ENCODE data around the gene CADPS2.

DNA sequence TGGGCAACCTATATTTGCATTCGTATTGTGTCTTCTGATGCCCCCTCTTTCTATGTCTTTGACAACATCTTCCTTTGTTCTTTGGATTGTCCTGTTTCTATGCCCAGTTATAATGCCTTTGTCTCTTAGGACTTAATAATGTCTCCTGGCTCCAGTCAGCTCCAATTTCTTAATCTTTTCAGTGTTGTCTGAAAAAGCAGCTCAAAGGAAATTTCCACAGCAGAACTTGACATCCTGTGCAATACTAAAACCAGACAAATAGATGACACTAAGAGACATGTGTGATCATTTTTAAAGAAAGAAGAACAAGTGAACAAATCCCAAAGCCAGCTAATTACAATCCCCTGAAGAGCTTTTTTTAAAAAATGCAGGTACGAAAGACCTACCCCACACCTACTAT, 135.9 kb downstream of the CADPS2 start:
- TF ChIP-seq, protein P1, sequence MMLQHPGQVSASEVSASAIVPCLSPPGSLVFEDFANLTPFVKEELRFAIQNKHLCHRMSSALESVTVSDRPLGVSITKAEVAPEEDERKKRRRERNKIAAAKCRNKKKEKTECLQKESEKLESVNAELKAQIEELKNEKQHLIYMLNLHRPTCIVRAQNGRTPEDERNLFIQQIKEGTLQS (IDR thresholded peaks at IDR 0.05; ENCODE audit: insufficient read depth, low read depth, low read length) = no peak
- TF ChIP-seq TBP (IDR thresholded peaks at IDR 0.05; ENCODE audit: low read depth, low read length) (no peak), EZH2 (IDR thresholded peaks at IDR 0.05; ENCODE audit: low read depth, low read length, severe bottlenecking) (no peak), GTF2F1 (IDR thresholded peaks at IDR 0.05; ENCODE audit: borderline replicate concordance, low read depth, low read length) (no peak), NRF1 (IDR thresholded peaks at IDR 0.05; ENCODE audit: low read depth, low read length) (no peak), HDAC2 (IDR thresholded peaks at IDR 0.05; ENCODE audit: borderline replicate concordance in 1 of 2, low read depth in 2 of 2, low read length in 2 of 2) (no peak), MAX (IDR thresholded peaks at IDR 0.05) (no peak), SRF (IDR thresholded peaks at IDR 0.05; ENCODE audit: low read depth, low read length) (no peak), CEBPB (IDR thresholded peaks at IDR 0.05; ENCODE audit: low read depth, low read length) (no peak), POLR2AphosphoS5 (IDR thresholded peaks at IDR 0.05; ENCODE audit: low read depth, low read length) (no peak), CHD2 (IDR thresholded peaks at IDR 0.05; ENCODE audit: low read length) (no peak), YY1 (IDR thresholded peaks at IDR 0.05; ENCODE audit: low read depth, low read length) (no peak), SAP30 (IDR thresholded peaks at IDR 0.05; ENCODE audit: insufficient read depth, insufficient replicate concordance, low read length) (no peak)
- TF ChIP-seq, protein P2, sequence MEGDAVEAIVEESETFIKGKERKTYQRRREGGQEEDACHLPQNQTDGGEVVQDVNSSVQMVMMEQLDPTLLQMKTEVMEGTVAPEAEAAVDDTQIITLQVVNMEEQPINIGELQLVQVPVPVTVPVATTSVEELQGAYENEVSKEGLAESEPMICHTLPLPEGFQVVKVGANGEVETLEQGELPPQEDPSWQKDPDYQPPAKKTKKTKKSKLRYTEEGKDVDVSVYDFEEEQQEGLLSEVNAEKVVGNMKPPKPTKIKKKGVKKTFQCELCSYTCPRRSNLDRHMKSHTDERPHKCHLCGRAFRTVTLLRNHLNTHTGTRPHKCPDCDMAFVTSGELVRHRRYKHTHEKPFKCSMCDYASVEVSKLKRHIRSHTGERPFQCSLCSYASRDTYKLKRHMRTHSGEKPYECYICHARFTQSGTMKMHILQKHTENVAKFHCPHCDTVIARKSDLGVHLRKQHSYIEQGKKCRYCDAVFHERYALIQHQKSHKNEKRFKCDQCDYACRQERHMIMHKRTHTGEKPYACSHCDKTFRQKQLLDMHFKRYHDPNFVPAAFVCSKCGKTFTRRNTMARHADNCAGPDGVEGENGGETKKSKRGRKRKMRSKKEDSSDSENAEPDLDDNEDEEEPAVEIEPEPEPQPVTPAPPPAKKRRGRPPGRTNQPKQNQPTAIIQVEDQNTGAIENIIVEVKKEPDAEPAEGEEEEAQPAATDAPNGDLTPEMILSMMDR (IDR thresholded peaks at IDR 0.05; ENCODE audit: control extremely low read depth in 1 of 3, insufficient read depth in 1 of 3, low read depth in 1 of 3, low read length in 3 of 3) = no peak

All from H1 (cell line).